Naive thymus-derived CD4-positive, alpha-beta T cell (primary cell): ENCODE measurements around the gene TMC1. TPM values are rescaled to one million over a fixed set of nuclear protein-coding genes. Genes with fewer than 3 reads are reported as not detected.
"Not testable (repeated sequence)": the region's sequence is repeated elsewhere in the genome, so short reads cannot be mapped to it uniquely, and the experiment has no call there.

Source experiments
- ATAC-seq: fragments of 150-1000 bp; cut with Tn5 transposase; 2 replicates; pipeline ENCODE4 v1.10.0; 2021; ENCODE audit warnings: mild to moderate bottlenecking, moderate library complexity
- CTCF ChIA-PET: fragments of 350-600 bp; sonication (Branson Sonifier 250); formaldehyde crosslinking; loops from one replicate; lab custom pipeline; 2021; ENCODE audit warnings: antibody characterized with exemption; lab: Charles Lee
- POLR2A ChIA-PET: fragments of 350-600 bp; sonication (Branson Sonifier 250); formaldehyde crosslinking; loops from one replicate; lab custom pipeline; 2021; ENCODE audit warnings: antibody characterized with exemption, inconsistent platforms; lab: Charles Lee
- DNase-seq, 9 donors: peaks; one replicate each; pipeline versions ENCODE4 v3.0.0 to v3.0.0-alpha.2; 2020 to 2022; ENCODE audit warnings: mixed read lengths in 1 of 9
- H3K27ac ChIP-seq: one replicate; pipeline ENCODE4 v1.7.0; 2013; ENCODE audit warnings: mild to moderate bottlenecking, low read depth, low read length, moderate library complexity
- H3K27me3 ChIP-seq, 2 donors: one replicate each; pipeline ENCODE4 v1.7.0; 2013; ENCODE audit warnings: low read length in 2 of 2, mild to moderate bottlenecking in 2 of 2, moderate library complexity in 2 of 2; ENCODE audit not compliant: control insufficient read depth in 2 of 2, insufficient read depth in 2 of 2
- H3K36me3 ChIP-seq, 3 experiments: 1 replicate in 2 of 3; 2 replicates in 1 of 3; pipeline ENCODE4 v1.7.0; 2013; ENCODE audit warnings: low read length in 3 of 3, mild to moderate bottlenecking in 3 of 3, moderate library complexity in 1 of 3; ENCODE audit not compliant: insufficient read depth in 3 of 3, control insufficient read depth in 2 of 3
- H3K4me1 ChIP-seq, 2 donors: one replicate each; pipeline ENCODE4 v1.7.0; 2013; ENCODE audit warnings: low read length in 2 of 2, mild to moderate bottlenecking in 2 of 2, moderate library complexity in 1 of 2; ENCODE audit not compliant: control insufficient read depth in 2 of 2, insufficient read depth in 2 of 2
- H3K4me3 ChIP-seq: 2 replicates; pipeline ENCODE4 v1.7.0; 2013; ENCODE audit warnings: mild to moderate bottlenecking, low read length
- H3K9me3 ChIP-seq, 3 experiments: 1 replicate in 2 of 3; 2 replicates in 1 of 3; pipeline ENCODE4 v1.7.0; 2013; ENCODE audit warnings: low read length in 3 of 3; ENCODE audit not compliant: control insufficient read depth in 2 of 3
- H3K27ac Mint-ChIP-seq, 9 donors: one replicate each; pipeline ENCODE4 v1.8.0; 2020 to 2022; ENCODE audit warnings: mixed read lengths in 9 of 9, mild to moderate bottlenecking in 8 of 9, moderate library complexity in 5 of 9, inconsistent platforms in 2 of 9
- H3K27me3 Mint-ChIP-seq, 5 donors: one replicate each; pipeline ENCODE4 v1.8.0; 2021 to 2022; ENCODE audit warnings: mixed read lengths in 5 of 5, mild to moderate bottlenecking in 1 of 5
- H3K36me3 Mint-ChIP-seq, 5 donors: one replicate each; pipeline ENCODE4 v1.8.0; 2020 to 2022; ENCODE audit warnings: mixed read lengths in 5 of 5, mild to moderate bottlenecking in 3 of 5, inconsistent platforms in 1 of 5
- H3K4me1 Mint-ChIP-seq, 7 donors: one replicate each; pipeline ENCODE4 v1.8.0; 2020 to 2022; ENCODE audit warnings: mixed read lengths in 7 of 7, mild to moderate bottlenecking in 3 of 7, inconsistent platforms in 1 of 7
- H3K4me3 Mint-ChIP-seq, 10 donors: one replicate each; pipeline ENCODE4 v1.8.0; 2020 to 2022; ENCODE audit warnings: mild to moderate bottlenecking in 10 of 10, mixed read lengths in 10 of 10, moderate library complexity in 6 of 10, inconsistent platforms in 2 of 10
- H3K9me3 Mint-ChIP-seq, 11 donors: one replicate each; pipeline ENCODE4 v1.8.0; 2020 to 2022; ENCODE audit warnings: mixed read lengths in 11 of 11, mild to moderate bottlenecking in 4 of 11, inconsistent platforms in 1 of 11, moderate library complexity in 1 of 11
- intact Hi-C, 2 donors: fragments of 100-400 bp; cut with micrococcal nuclease; formaldehyde crosslinking; loops; one replicate each; pipeline ENCODE4 v1.15.1; 2023
- polyA plus RNA-seq, 2 donors: library from polyadenylated mRNA; unstranded; fragments of 300-500 nt; fragmentation: Illumina TruSeq; gene quantifications; one replicate each; pipeline ENCODE4 v1.2.3, GENCODE V29; 2021
- total RNA-seq, 6 experiments: library from RNA in 5 of 6; stranded (reverse) in 5 of 6; gene quantifications; 1 replicate in 5 of 6; 2 replicates in 1 of 6; pipeline ENCODE4 v1.2.3 and lab custom pipeline; 2021 to 2026

TMC1 gene
- total and polyA plus RNA-seq, 7 experiments from 2014 or later, result not detected

- H3K36me3 ChIP-seq, H3K4me3 Mint-ChIP-seq, H3K27ac ChIP-seq, H3K4me1 ChIP-seq, H3K27me3 ChIP-seq, H3K4me3 ChIP-seq, H3K27ac Mint-ChIP-seq, POLR2A ChIA-PET, H3K36me3 Mint-ChIP-seq, H3K9me3 Mint-ChIP-seq, CTCF ChIA-PET, ATAC-seq, H3K9me3 ChIP-seq, H3K4me1 Mint-ChIP-seq, DNase-seq: not testable (repeated sequence)
- H3K27me3 Mint-ChIP-seq, result peaks cover 0 to 12% (median 5%) of the 10 kb centered on the region in 5 donors
- intact Hi-C loops, result loop anchor here in 1 of 2 donors (10.0 kb wide), 1 partner anchor 193 kb away; no protein-coding TSS in a partner anchor
These were observed 33.7 kb upstream of the TMC1 start for GRCh38 chr9:72487665-72488064.

DNA sequence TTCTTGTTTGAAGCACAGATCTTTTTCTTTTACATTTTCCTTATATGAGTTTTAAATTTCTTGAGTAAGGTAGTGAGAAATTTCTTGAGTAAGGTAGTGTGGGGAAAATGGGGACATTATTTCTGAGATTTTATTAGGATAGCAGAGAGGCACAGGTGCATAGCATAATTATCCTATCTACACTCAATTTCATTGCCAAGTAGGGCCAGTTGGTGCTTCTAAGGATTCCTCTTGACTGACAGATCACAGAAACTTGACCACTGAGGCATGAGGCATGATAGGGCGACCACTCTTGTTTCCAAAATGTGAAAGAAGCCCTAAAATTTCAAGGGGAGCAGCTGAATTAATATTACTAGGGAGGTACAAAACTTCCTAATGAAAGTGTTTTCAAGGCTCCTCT, 31.4 kb upstream of the TMC1 start:
- no peak overlapping the region for H3K4me3 ChIP-seq
- H3K4me3 Mint-ChIP-seq, result no peak overlapping the region
- DNase-seq (no peak), ATAC-seq (no peak)
- ChIA-PET CTCF (no interaction called here), POLR2A (no interaction called here)
- no peaks in the 10 kb centered on the region for H3K36me3 Mint-ChIP-seq
- peaks cover 0 to 3% (median 0%) of the 10 kb centered on the region in 7 donors for H3K4me1 Mint-ChIP-seq
- H3K27ac ChIP-seq, result no peak overlapping the region
- intact Hi-C loops, result loop anchor here in 1 of 2 donors (10.0 kb wide), 1 partner anchor 195 kb away; no protein-coding TSS in a partner anchor
- H3K4me1 ChIP-seq, result no peaks in the 10 kb centered on the region
- H3K27ac Mint-ChIP-seq, result no peak overlapping the region
- peaks cover 0 to 10% (median 5%) of the 10 kb centered on the region in 5 donors for H3K27me3 Mint-ChIP-seq
- no peaks in the 10 kb centered on the region for H3K9me3 ChIP-seq
- no peaks in the 10 kb centered on the region for H3K9me3 Mint-ChIP-seq
- H3K36me3 ChIP-seq, result no peaks in the 10 kb centered on the region
- H3K27me3 ChIP-seq, result no peaks in the 10 kb centered on the region

DNA sequence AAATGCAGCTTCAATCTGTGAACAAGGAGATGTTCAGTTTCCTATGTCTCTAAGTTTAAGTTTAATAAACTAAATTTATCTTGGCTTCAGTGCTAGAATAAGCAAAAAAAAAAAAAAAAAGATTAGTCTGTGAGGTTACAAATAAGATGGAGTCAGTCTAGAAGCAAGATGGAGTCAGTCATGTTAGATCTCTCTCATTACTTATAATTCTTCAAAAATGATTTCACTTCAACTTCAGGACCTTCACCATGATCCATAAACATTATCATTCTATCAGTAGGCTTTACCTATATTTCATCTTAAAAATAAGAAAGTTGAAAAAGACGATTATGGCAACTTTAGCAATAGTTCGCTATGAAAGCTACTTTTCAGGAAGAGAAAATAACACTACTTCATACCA, 30.2 kb upstream of the TMC1 start:
- no peak overlapping the region for H3K27ac ChIP-seq
- no peak for DNase-seq
- no peak for ATAC-seq
- no peaks in the 10 kb centered on the region for H3K9me3 ChIP-seq
- no peak overlapping the region for H3K27ac Mint-ChIP-seq
- no peak overlapping the region for H3K4me3 ChIP-seq
- no peaks in the 10 kb centered on the region for H3K36me3 Mint-ChIP-seq
- intact Hi-C loops, result no loop called here
- H3K4me1 ChIP-seq, result no peaks in the 10 kb centered on the region
- CTCF ChIA-PET, result no interaction called here
- H3K36me3 ChIP-seq, result no peaks in the 10 kb centered on the region
- POLR2A ChIA-PET, result no interaction called here
- H3K4me1 Mint-ChIP-seq, result peaks cover 0 to 3% (median 0%) of the 10 kb centered on the region in 7 donors
- H3K4me3 Mint-ChIP-seq, result no peak overlapping the region
- no peaks in the 10 kb centered on the region for H3K9me3 Mint-ChIP-seq
- no peaks in the 10 kb centered on the region for H3K27me3 ChIP-seq
- H3K27me3 Mint-ChIP-seq, result peaks cover 0 to 9% (median 5%) of the 10 kb centered on the region in 5 donors

- ATAC-seq (no peak), DNase-seq (no peak)
- no peak overlapping the region for H3K27ac Mint-ChIP-seq
- peaks cover 0 to 3% (median 0%) of the 10 kb centered on the region in 7 donors for H3K4me1 Mint-ChIP-seq
- H3K4me3 Mint-ChIP-seq, result no peak overlapping the region
- intact Hi-C loops, result no loop called here
- Histone ChIP-seq H3K4me1 (no peaks in the 10 kb centered on the region), H3K36me3 (no peaks in the 10 kb centered on the region), H3K27ac (no peak overlapping the region), H3K27me3 (no peaks in the 10 kb centered on the region), H3K4me3 (no peak overlapping the region), H3K9me3 (no peaks in the 10 kb centered on the region)
- peaks cover 0 to 1% (median 0%) of the 10 kb centered on the region in 5 donors for H3K36me3 Mint-ChIP-seq
- ChIA-PET POLR2A (no interaction called here), CTCF (no interaction called here)
- H3K9me3 Mint-ChIP-seq, result peaks cover 0 to 1% (median 0%) of the 10 kb centered on the region in 11 donors
- H3K27me3 Mint-ChIP-seq, result peaks cover 0 to 9% (median 5%) of the 10 kb centered on the region in 5 donors
These were observed 27.4 kb upstream of the TMC1 start for GRCh38 chr9:72494051-72494450.

DNA sequence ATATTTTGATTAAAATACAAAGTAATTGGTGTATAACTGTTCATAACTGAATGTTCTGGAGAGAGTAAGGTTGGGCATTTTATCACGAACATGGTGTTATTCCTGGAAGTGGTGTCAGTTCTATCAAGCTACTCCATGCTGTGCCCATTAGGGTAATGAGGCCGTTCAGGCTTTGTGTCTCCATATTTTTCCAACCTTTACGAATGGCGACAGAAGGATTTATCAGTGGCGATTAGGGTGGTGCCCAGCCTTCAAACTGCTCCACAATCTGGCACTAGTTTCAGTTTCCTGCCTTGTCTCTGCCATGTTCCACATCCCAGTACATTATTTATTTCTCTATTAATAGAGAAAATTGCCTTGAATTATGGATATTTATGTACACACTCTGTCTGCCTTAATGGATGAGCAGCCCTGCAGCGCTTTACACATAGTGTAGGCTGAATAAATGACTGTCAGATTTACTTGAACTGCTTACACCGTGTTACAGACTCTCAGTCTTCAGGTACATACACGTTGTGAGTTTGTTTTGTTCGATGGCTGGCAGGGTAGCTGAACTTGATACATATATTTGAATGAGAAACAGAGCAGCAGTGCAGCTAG, 23.9 kb upstream of the TMC1 start:
- no peak overlapping the region for H3K27ac ChIP-seq
- no peaks in the 10 kb centered on the region for H3K4me1 ChIP-seq
- Mint-ChIP-seq H3K27ac (no peak overlapping the region), H3K4me1 (no peaks in the 10 kb centered on the region), H3K9me3 (peaks cover 0 to 8% (median 0%) of the 10 kb centered on the region in 11 donors), H3K36me3 (peaks cover 0 to 4% (median 0%) of the 10 kb centered on the region in 5 donors), H3K27me3 (no peaks in the 10 kb centered on the region), H3K4me3 (no peak overlapping the region)
- ATAC-seq (no peak), DNase-seq (no peak)
- intact Hi-C loops, result no loop called here
- H3K9me3 ChIP-seq, result no peaks in the 10 kb centered on the region
- POLR2A ChIA-PET, result no interaction called here
- no peaks in the 10 kb centered on the region for H3K36me3 ChIP-seq
- H3K27me3 ChIP-seq, result no peaks in the 10 kb centered on the region
- CTCF ChIA-PET, result no interaction called here
- no peak overlapping the region for H3K4me3 ChIP-seq

DNA sequence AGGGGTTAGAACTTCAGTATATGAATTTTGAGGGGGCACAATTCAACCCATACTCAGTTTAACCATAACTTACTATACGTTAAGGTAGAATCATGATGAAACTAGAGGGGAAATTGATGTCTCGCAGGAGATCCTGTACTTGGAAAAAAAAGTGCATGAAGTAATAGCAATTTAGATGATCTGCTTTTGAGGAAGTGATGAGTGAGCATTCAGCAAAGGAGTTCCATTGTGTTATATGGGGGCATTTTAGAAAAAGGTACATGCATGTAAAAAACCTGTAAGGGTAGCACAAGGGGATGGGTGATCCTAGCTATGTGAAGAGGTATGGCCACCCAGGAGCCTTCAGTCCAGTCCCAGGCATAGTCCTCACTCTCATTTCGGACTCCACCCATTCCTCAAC, 14.8 kb upstream of the TMC1 start:
- Histone ChIP-seq H3K4me1 (no peaks in the 10 kb centered on the region), H3K27ac (no peak overlapping the region), H3K4me3 (no peak overlapping the region), H3K27me3 (no peaks in the 10 kb centered on the region), H3K36me3 (no peaks in the 10 kb centered on the region), H3K9me3 (no peaks in the 10 kb centered on the region)
- no peak for DNase-seq
- H3K27me3 Mint-ChIP-seq, result no peaks in the 10 kb centered on the region
- H3K36me3 Mint-ChIP-seq, result peaks cover 0 to 3% (median 0%) of the 10 kb centered on the region in 5 donors
- H3K4me3 Mint-ChIP-seq, result no peak overlapping the region
- ChIA-PET POLR2A (no interaction called here), CTCF (no interaction called here)
- H3K9me3 Mint-ChIP-seq, result no peaks in the 10 kb centered on the region
- peaks cover 0 to 12% (median 0%) of the 10 kb centered on the region in 7 donors for H3K4me1 Mint-ChIP-seq
- no peak for ATAC-seq
- H3K27ac Mint-ChIP-seq, result no peak overlapping the region
- intact Hi-C loops, result no loop called here

- DNase-seq (no peak), ATAC-seq (no peak)
- H3K27ac ChIP-seq, result no peak overlapping the region
- Mint-ChIP-seq H3K27ac (peak overlapping the region in 1 of 9 donors; percentile 21), H3K27me3 (no peaks in the 10 kb centered on the region), H3K4me1 (peaks cover 0 to 12% (median 0%) of the 10 kb centered on the region in 7 donors), H3K36me3 (peaks cover 0 to 6% (median 0%) of the 10 kb centered on the region in 5 donors), H3K9me3 (no peaks in the 10 kb centered on the region), H3K4me3 (no peak overlapping the region)
- H3K9me3 ChIP-seq, result no peaks in the 10 kb centered on the region
- no peaks in the 10 kb centered on the region for H3K36me3 ChIP-seq
- intact Hi-C loops, result loop anchor here in 1 of 2 donors (2.0 kb wide), 2 partner anchors 18 to 30 kb away; no protein-coding TSS in a partner anchor
- H3K4me1 ChIP-seq, result no peaks in the 10 kb centered on the region
- CTCF ChIA-PET, result no interaction called here
- H3K27me3 ChIP-seq, result no peaks in the 10 kb centered on the region
- no peak overlapping the region for H3K4me3 ChIP-seq
- POLR2A ChIA-PET, result no interaction called here
These were observed 12.4 kb upstream of the TMC1 start for GRCh38 chr9:72509053-72509452.
